Posterior vena cava (tissue), 2 donors: ENCODE measurements around the gene ACTRT2. TPM values are rescaled to one million over a fixed set of nuclear protein-coding genes. Genes with fewer than 3 reads are reported as not detected.

Source experiments
- DNase-seq: peaks from one replicate; pipeline ENCODE4 v3.0.0-alpha.2; 2020; ENCODE audit warnings: low spot score
- intact Hi-C, 2 donors: fragments of 100-400 bp; cut with DNase I; formaldehyde crosslinking; loops; one replicate each; pipeline versions ENCODE4 v1.14.1 to v1.14.2; 2022 to 2023
- total RNA-seq, 2 donors: library from RNA; stranded (reverse); fragmentation: NEBNext Ultra II Directional; extraction: Animal tissue kit (Norgen Biotek cat#: 25700); gene quantifications; one replicate each; pipeline ENCODE4 v1.2.1, GENCODE V29; 2021
- donor health status: DM: yes; HTN: yes; CAD: no.
- donor health status: DM: yes; HTN: yes; CAD: no.

Gene ACTRT2
- total RNA-seq, 2 donors from 2014 or later = not detected

DNA sequence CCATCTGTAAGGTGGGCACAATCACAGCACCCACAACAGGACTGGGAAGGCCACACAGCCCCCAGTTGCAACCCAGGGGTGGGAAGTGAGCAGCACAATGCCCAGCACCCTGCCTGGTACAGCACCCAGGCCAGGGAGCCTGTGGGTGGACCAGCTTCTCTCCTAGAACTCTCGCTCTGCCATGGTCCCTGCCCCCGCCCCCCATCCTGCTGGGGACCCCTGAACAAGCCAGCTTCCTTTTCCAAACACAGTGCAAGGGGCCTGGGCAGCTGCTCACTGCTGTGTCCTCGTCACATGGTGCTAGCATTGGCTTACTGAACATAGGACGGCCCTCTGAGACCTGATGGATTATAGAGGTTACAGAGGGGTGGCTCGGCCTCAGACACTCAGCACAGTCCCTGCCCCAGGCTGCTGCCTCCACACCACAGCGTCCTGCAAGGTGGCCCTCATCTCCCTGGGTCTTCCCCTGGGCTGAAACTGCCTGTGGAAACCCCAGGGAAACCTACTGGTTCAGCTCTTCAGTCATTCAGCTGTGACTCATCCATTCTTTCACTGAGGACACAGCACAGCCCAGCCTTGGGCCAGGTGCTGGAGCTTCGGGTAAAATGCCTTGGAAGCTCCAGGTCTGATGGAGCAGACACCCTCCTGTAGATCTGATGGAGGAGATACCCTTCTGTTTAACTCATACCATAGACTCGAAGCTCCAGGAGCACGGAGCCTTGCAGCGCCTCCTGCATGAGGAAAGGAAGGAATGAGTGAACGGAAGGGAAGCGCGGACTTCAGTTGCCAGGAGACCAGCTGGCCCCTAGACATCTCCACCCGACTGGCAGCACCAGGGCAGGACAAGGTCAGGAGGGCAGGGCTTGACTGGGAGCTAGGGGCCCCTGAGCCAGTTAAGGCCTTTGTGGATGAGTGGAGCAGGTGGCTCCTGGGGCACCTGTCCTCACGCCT is 39.6 kb downstream of the ACTRT2 start:
- intact Hi-C loops = loop anchor here (10.0 kb wide), 2 partner anchors 154 to 354 kb away; no protein-coding TSS in a partner anchor
- DNase-seq = peak; percentile 64

DNA sequence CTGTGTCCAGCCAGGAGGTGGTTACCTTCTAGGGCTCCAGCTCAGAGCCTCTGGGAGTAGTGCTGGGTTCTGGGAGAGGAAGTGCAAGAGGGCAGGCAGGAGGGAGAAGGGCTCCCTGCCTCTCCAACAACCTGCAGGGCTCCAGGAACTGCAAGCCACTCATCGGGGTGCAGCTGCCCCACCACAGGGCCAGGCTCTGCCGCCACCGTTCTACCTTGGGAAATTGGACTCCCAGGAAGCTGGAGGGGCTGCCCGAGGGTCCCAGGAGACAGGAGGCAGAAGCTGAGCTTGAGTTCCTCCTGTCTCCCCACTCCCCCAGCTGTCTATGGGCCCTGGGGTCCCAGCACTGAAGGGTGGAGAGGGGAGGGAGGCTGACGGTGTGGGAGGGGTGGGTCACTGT is 40.3 kb downstream of the ACTRT2 start:
- DNase-seq = peak; percentile 70
- intact Hi-C loops = loop anchor here (10.0 kb wide), 2 partner anchors 153 to 353 kb away; no protein-coding TSS in a partner anchor

GRCh38 chr1:3061981-3062615 is 40.8 kb downstream of the ACTRT2 start:
- DNase-seq = peak; percentile 66
- intact Hi-C loops = loop anchor here (10.0 kb wide), 2 partner anchors 153 to 353 kb away; no protein-coding TSS in a partner anchor

DNA sequence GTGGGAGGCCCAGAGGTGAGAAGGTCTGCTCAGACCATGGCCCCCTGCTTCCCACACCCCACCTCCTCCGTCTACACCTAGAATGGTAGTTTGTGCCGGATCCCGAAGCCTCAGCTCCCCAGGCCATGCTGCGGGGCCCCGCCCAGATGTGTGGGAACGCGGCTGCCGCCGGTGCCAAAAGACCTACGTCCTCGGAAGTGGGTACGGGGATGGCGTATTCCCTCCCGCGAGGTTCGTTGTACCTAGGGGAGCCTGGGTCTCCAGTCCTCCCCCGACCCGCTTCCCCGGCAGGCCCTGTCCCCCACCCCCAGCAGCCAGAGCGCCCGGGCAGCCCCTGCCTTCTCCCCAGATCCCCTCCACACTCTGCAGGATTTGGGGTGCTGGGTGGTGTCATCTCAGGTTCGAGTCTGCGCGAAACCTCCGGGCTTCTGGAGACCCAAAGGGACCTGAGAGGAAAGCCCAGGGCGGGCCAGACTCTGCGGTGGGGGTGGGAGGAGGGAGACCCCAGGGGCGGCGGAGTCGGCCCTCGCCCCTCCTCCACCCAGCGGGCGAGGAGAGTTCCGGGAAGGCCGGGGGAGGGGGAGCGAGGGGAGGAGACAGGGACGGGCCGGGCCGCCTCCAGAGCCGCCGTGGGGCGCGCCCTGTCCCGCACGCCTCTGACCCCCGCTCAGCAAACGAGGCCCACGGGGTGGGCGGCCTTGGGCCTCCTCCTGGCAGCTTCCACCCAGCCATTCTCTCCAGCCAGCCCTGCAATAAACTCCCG is 41.5 kb downstream of the ACTRT2 start:
- peak; percentile 85 for DNase-seq
- intact Hi-C loops = loop anchor here (10.0 kb wide), 2 partner anchors 152 to 352 kb away; no protein-coding TSS in a partner anchor

GRCh38 chr1:3063379-3064295 is 42.4 kb downstream of the ACTRT2 start:
- DNase-seq = peak; percentile 81
- intact Hi-C loops = loop anchor here (10.0 kb wide), 2 partner anchors 151 to 351 kb away; no protein-coding TSS in a partner anchor

DNA sequence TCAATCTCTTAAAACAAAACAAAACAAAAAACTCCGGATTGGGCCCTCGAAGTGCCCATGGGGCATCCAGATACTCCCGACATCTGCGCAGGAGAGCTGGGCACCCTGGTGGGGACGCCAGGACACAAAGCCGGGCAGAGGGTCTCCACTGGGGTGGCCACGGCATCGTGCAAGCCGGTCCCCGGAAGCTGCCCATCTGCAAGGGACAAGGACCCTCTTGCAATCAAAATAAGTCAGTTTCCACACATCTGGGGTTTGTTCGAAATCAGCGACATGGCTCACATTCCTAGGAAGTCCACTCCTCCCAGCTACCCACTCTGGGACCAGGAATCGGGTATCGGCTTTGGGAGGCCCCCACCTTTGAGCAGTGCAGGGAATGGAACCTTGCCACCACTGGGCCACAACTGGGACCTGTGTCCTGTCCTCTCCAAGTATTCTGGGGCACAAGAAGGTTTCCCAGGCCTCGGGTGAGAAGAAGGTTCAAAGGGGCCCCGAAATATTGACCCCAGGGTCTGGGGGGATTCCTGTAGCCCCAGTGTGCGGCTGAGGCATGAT is 43.1 kb downstream of the ACTRT2 start:
- intact Hi-C loops = loop anchor here (10.0 kb wide), 2 partner anchors 150 to 350 kb away; no protein-coding TSS in a partner anchor
- DNase-seq = peak; percentile 52

- intact Hi-C loops = loop anchor here (5.0 to 10.0 kb wide), 4 partner anchors 150 to 350 kb away; no protein-coding TSS in a partner anchor
- peak; percentile 34 for DNase-seq
Measured at GRCh38 chr1:3064901-3065300, 43.6 kb downstream of the ACTRT2 start.

GRCh38 chr1:3065396-3065795 is 44.1 kb downstream of the ACTRT2 start:
- intact Hi-C loops = loop anchor here (5.0 to 10.0 kb wide), 4 partner anchors 149 to 349 kb away; no protein-coding TSS in a partner anchor
- peak; percentile 53 for DNase-seq

- intact Hi-C loops = loop anchor here (5.0 to 10.0 kb wide), 4 partner anchors 149 to 349 kb away; no protein-coding TSS in a partner anchor
- peak; percentile 57 for DNase-seq
Measured at GRCh38 chr1:3065797-3066196, 44.5 kb downstream of the ACTRT2 start.

- peak; percentile 68 for DNase-seq
- intact Hi-C loops = loop anchor here (5.0 to 10.0 kb wide), 4 partner anchors 149 to 349 kb away; no protein-coding TSS in a partner anchor
Measured at GRCh38 chr1:3066250-3066711, 45.0 kb downstream of the ACTRT2 start.

GRCh38 chr1:3066826-3067225 is 45.6 kb downstream of the ACTRT2 start:
- DNase-seq = peak; percentile 75
- intact Hi-C loops = loop anchor here (5.0 to 10.0 kb wide), 4 partner anchors 148 to 348 kb away; no protein-coding TSS in a partner anchor

GRCh38 chr1:3067301-3067670 is 46.0 kb downstream of the ACTRT2 start:
- intact Hi-C loops = loop anchor here (5.0 to 10.0 kb wide), 4 partner anchors 148 to 348 kb away; no protein-coding TSS in a partner anchor
- DNase-seq = peak; percentile 79

DNA sequence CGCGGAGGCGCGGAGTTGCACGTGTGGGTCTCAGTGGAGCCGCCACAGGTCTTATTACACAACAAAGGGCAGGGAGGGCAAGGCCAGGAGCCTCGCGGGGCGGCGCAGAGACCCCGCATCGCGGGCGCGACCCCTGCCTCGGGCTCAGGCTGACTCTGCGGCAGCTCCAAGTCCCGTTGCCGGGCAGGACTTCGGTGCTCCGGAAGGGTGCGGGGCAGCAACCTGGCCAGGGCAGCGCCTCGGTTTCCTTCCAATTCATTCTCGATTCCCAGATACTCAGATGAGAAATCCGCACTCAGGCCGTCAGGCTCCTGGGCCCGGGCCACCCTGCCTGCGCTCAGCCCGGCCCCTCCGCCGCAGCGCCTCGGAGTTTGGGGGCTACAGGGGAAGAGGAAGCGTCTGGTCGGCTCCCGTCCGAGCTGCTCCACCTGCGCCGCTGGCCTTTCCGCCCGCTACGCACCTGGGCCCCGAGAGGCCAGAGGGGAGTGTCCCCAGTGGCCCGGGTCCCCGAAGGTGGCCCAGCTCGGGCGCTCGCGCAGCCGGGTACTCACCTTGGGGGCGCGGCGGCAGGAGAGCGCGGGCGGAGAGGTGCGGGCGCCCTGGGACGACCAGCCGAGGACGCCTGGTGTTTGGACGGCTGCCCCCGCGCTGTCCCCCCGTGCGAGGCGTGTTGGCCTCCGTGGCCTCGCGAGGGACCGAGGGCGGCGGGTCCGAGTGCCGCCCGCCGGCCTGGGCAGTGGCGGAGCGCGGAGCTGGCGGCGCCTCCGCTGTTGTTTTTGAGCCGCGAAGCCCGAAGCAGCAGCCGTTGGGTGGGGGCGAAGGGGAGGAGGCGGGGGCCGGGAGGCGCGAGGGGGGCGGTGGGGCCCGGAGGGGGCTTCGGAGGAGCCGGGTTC is 46.6 kb downstream of the ACTRT2 start:
- intact Hi-C loops = loop anchor here (5.0 to 10.0 kb wide), 4 partner anchors 147 to 347 kb away; no protein-coding TSS in a partner anchor
- DNase-seq = peak; percentile 80

DNA sequence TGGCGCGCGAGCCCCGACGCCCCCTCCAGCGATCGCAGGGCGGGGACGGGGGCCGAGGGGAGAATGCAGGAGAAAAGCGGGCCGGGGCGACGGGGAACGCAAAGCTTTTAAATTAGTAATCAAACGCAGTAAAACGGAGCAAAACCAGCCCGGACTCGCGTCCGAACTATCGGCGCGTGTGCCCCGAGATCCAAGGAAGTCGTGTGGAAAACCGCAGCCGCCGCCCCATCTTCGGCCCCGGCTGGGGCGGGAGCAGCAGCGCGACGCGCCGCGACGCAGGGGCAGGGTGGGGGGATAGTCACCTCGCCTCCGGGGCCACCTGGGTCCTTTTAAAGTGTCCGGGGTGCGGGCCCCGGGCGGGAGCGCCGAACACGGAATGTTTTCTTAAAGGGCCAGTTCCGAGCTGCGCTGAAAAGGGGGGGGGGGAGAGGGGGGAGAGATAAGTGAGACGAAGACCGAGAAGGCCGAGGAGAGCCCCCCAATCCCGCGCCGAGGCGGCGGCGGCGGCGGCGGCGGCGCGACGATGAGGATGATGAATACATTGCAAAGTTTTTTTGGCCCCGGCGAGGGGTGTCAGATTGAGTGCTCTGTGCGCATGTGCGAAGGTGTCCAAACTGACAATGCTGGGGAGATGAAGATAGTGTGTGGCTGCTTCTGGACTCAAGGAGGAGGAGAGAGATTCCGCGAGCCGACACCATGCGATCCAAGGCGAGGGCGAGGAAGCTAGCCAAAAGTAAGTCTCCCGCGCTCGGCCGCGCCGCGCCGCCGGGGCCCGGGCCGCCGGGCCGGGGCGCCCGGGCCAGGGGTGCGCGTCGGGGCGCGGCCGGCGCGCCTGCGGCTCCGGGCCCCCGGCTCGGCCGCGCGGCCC is 47.5 kb downstream of the ACTRT2 start, which contains the start of gene PRDM16:
Gene PRDM16 (plus strand): TSS at position 640 of the 868 bp plus-strand sequence. CDS start 57 bp downstream, at position 697.
- intact Hi-C loops = loop anchor here (5.0 to 10.0 kb wide), 4 partner anchors 146 to 346 kb away; no protein-coding TSS in a partner anchor
- DNase-seq = peak; percentile 80
